Adrenal gland (tissue), 5 donors: ENCODE measurements around the gene TM7SF2.

Source experiments
- CTCF ChIP-seq, 6 experiments: fragments of 450-650 bp in 4 of 6; fragments of 200-600 bp in 2 of 6; sonication (generic) in 1 of 6; IDR thresholded peaks; 1 replicate in 5 of 6; 2 replicates in 1 of 6; pipeline versions ENCODE4 v1.5.1 to v1.8.0; 2016 to 2021; ENCODE audit warnings: antibody characterized with exemption in 6 of 6, mild to moderate bottlenecking in 2 of 6, moderate library complexity in 1 of 6
- POLR2A ChIP-seq, 2 donors: fragments of 450-650 bp; IDR thresholded peaks; one replicate each; pipeline ENCODE4 v1.6.1; 2017; ENCODE audit warnings: antibody characterized with exemption in 2 of 2, mild to moderate bottlenecking in 2 of 2, moderate library complexity in 1 of 2
- donor health status: DM: no; HTN: no; CAD: no.

GRCh38 chr11:65127473-65128181 is 16.0 kb downstream of the TM7SF2 start:
- TF ChIP-seq CTCF (IDR thresholded peaks at IDR 0.05) (no peak), POLR2A (IDR thresholded peaks at IDR 0.05) (no peak)
